Neutrophil (primary cell): ENCODE results near the gene PCAT6.

ENCODE experiments used
- H3K27ac ChIP-seq: fragments of 200-600 bp; sonication (generic); 2 replicates; pipeline ENCODE4 v1.5.1; 2016; ENCODE audit warnings: mild to moderate bottlenecking, moderate library complexity
- H3K27me3 ChIP-seq: fragments of 200-600 bp; sonication (generic); 2 replicates; pipeline ENCODE4 v1.6.0; 2016; ENCODE audit warnings: mild to moderate bottlenecking
- H3K36me3 ChIP-seq: fragments of 200-600 bp; sonication (generic); 2 replicates; pipeline ENCODE4 v1.5.1; 2017
- H3K4me1 ChIP-seq, 2 experiments: fragments of 200-600 bp in 1 of 2; sonication (generic) in 1 of 2; 1 replicate in 1 of 2; 2 replicates in 1 of 2; pipeline versions ENCODE4 v1.5.1 to v1.6.1; 2013 to 2016; ENCODE audit warnings: low read depth in 1 of 2, low read length in 1 of 2, mild to moderate bottlenecking in 1 of 2, moderate library complexity in 1 of 2; ENCODE audit not compliant: control insufficient read depth in 1 of 2, insufficient read depth in 1 of 2
- H3K4me3 ChIP-seq, 2 experiments: fragments of 200-600 bp in 1 of 2; sonication (generic) in 1 of 2; 1 replicate in 1 of 2; 2 replicates in 1 of 2; pipeline ENCODE4 v1.5.1; 2013 to 2016; ENCODE audit warnings: low read depth in 1 of 2, low read length in 1 of 2, mild to moderate bottlenecking in 1 of 2, moderate library complexity in 1 of 2
- H3K9me3 ChIP-seq: fragments of 200-600 bp; sonication (generic); 2 replicates; pipeline ENCODE4 v1.5.1; 2016
- CTCF ChIP-seq: fragments of 200-600 bp; sonication (generic); IDR thresholded peaks from 2 replicates; pipeline ENCODE4 v1.5.1; 2016; ENCODE audit warnings: antibody characterized with exemption

Gene PCAT6

GRCh38 chr1:202807926-202808757 is 2.6 kb upstream of the PCAT6 start, which contains the start of gene KDM5B:
Gene KDM5B (minus strand): TSS chr1:202808421. CDS start chr1:202808305, 116 bp downstream.
- Histone ChIP-seq H3K9me3 (no peaks in the 10 kb centered on the region), H3K27me3 (peaks cover 10% of the 10 kb centered on the region), H3K4me1 (peaks cover 60 to 71% of the 10 kb centered on the region in 2 experiments), H3K4me3 (peak within 1 kb of the TSS; percentile 93 to 96), H3K36me3 (no peaks in the 10 kb centered on the region), H3K27ac (peak within 1 kb of the TSS; percentile 89)
- TF ChIP-seq CTCF: no peak

DNA sequence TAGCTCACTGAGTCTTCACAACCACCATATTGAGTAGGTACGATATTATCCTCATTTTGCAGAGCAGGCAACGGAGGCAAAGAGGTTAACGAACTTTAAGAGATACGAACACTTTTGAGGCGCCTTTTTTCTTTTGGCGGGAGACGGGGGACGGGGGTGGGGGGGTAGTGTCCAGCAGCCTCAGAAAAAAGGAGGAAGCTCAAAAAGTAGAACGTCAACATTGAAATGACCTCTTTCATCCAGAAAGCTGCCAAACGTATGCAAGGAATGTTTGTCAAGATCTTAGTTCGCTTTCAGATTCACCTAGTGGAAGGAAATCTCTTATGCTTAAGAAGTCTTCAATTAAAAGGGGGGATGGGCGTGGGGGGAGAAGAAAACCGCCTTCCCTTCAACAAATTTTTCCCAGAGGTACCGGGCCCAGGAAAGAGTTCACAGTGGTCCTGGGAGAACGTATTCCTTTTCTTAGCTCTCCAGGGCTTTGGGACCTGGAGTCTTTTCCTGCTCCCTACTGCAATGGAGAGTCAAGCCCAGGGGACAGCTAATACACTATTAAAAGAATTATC is 1.1 kb upstream of the PCAT6 start:
- peaks cover 10% of the 10 kb centered on the region for H3K27me3 ChIP-seq
- no peak for TF ChIP-seq CTCF
- H3K4me1 ChIP-seq: peaks cover 47 to 60% of the 10 kb centered on the region in 2 experiments
- H3K4me3 ChIP-seq: peak overlapping the region; percentile 71 to 82
- H3K36me3 ChIP-seq: no peaks in the 10 kb centered on the region
- H3K9me3 ChIP-seq: no peaks in the 10 kb centered on the region
- H3K27ac ChIP-seq: peak overlapping the region; percentile 89

DNA sequence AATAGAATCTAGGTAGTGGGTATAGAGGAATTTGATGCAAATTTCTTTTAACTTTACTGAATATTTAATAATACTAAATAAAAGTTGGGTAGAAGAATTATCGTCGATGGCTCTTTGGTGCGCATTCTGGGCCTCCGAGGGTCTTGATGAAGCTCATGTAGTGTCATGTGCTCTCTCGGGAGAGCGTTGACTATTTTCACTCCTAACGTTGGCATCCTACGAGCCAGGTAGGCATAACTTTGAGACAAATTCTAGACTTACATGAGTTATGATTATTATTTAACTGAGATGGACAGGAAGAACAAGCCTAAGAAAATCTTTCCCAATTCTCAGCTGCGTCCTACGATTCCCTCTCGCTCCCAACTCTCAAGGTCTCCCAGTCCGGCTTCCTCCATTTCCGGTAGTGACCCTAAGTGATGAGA is 550 bp upstream of the PCAT6 start:
- Histone ChIP-seq H3K27ac (peak overlapping the region; percentile 89), H3K4me3 (peak overlapping the region; percentile 71 to 82), H3K9me3 (no peaks in the 10 kb centered on the region), H3K27me3 (peaks cover 10% of the 10 kb centered on the region), H3K36me3 (no peaks in the 10 kb centered on the region), H3K4me1 (peaks cover 43 to 56% of the 10 kb centered on the region in 2 experiments)
- TF ChIP-seq CTCF: no peak

DNA sequence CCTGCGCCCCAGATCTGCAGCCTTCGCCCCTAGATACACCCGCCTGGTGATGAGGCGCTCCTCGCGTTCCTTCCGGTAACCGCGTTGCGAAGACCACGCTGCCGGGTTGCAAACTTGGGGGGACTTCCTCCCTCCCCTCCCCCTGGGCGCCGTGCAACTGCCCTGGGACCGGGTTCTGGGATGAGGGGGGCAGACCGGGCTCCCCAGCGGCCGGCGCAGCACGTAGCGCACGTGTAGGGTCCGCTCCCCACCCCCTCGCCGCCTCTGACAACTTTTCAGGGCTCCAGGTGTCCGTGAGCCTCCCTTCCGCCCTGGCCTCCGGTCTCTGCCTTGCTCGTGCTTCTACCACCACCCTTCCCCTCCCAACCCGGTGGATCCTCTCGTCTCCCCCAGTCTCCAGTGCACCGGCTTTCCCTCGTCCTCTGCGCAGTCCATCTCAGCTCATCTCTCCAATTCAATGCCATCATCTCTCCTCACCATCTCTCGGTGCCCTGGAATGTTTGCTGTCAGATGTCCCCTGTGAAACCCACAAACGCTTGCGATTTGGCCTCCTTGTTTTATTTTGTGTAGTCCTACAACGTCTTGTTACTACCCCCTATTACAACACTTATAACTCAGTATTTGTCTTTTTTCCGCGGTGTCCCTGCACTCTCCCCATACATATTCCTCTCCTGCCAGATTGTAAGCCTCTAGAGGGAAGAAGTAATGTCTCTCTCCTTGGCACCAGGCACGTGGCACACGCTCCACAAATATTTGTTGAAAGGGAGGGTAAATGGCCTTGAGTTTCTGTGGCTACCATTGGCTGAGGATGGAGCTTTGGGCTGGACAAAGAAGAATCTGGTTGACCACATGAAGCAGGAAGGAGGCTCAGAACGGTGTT is 782 bp downstream of the PCAT6 start:
- Histone ChIP-seq H3K27me3 (peaks cover 10% of the 10 kb centered on the region), H3K4me1 (peaks cover 31 to 43% of the 10 kb centered on the region in 2 experiments), H3K4me3 (peak overlapping the region; percentile 71 to 82), H3K27ac (peak overlapping the region; percentile 89), H3K36me3 (no peaks in the 10 kb centered on the region), H3K9me3 (no peaks in the 10 kb centered on the region)
- TF ChIP-seq CTCF: no peak

DNA sequence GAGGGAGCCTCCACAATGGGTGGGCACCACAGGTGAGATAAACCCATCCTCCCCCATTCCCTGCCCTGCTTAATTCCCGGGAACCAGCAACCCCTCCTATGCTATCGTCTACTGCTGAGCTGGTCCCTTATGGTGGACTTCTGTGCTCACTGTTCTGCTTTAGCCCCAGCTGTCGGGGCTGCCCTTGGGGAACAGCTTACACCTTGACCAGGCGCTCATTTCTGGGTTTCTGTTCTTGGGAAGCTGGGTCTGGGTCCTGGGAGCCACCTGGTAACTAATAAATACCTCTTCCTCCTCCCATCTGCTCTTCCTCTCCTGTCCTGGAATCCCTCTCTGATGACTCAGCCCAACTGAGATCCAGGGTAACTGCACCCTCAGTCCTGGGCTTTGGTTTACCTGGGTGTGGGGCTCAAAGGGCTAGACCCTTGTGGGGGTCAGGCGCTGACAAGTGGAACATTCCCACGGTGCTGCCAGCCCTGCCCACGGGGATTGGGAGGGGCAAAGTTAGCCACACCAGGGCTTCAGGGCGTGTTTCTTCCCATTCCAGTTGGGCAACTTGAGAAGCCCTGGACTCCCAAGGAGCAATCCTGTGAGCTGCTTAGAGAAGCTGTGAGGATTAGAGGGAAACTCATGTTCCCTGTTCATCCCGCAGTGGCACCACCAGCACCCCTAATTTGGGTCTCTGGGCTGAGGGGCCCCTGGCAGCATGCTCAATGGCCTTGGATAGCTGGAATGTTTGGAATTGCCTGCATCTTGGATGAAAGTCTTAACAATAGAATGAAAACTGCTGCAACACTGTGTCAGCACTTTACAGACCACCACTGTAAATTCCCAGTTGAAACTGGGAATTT is 1.6 kb downstream of the PCAT6 start:
- H3K9me3 ChIP-seq: no peaks in the 10 kb centered on the region
- H3K4me1 ChIP-seq: peaks cover 27 to 35% of the 10 kb centered on the region in 2 experiments
- no peak overlapping the region for H3K27ac ChIP-seq
- no peak for TF ChIP-seq CTCF
- peaks cover 10% of the 10 kb centered on the region for H3K27me3 ChIP-seq
- peak overlapping the region in 1 of 2 experiments; percentile 8 for H3K4me3 ChIP-seq
- no peaks in the 10 kb centered on the region for H3K36me3 ChIP-seq
